ENCODE measurements around the gene ASB16. TPM values are rescaled to one million over a fixed set of nuclear protein-coding genes. Genes with fewer than 3 reads are reported as not detected.

Gene ASB16
- total RNA-seq, 1 experiment from 2014 or later: 0.37 TPM

DNA sequence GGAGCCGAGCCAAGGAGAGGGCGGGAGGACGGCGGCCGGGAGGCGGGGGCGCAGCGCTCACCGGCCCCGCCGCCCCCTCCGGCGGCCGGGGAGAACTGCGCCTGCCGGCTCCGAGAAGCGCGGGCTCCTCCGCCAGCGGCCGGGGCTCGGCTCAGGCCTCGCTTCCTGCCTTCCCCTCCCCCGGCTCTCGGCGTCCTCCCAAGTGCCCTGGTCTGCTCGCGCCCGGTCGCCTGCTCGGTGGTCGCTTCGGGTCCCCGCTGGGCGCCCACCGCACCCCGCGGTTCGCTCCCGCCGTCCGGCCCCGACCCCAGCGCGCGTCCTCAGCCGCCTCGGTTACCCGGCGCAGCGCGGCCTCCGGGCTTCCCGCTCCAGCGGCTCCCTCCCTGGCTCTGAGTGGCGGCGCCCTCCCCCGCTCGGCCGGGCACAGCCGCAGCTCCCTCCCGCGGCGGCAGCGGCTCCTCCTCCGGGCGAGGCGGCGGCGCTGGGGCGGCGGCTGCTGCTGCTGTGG, 48.7 kb downstream of the ASB16 start:
- ChIA-PET RAD21 (ENCODE audit: low non-redundant PET in 1 of 2, low total read pairs in 2 of 2, uncharacterized antibody in 2 of 2, unreplicated experiment in 2 of 2) (no interaction called here), CTCF (interaction anchor here (0.8 to 2.0 kb wide), 3 partner anchors 13 to 106 kb away, joined by 3 to 5 read pairs (median 3); partner anchors contain the start of gene SLC25A39), POLR2A (interaction anchor here (0.6 to 1.0 kb wide), 3 partner anchors 81 to 734 kb away, joined by 3 to 6 read pairs (median 3); no protein-coding TSS in a partner anchor)
- peaks cover 37% of the 10 kb centered on the region for H3K79me2 ChIP-seq (ENCODE audit: insufficient read depth, low read length)
- H2AFZ ChIP-seq (ENCODE audit: low read depth, low read length, poor library complexity, severe bottlenecking): no peak overlapping the region
- H3K9me3 ChIP-seq (ENCODE audit: control insufficient read depth in 1 of 2, insufficient read depth in 1 of 2, low read depth in 1 of 2, low read length in 2 of 2): no peaks in the 10 kb centered on the region
- H3K4me1 ChIP-seq (ENCODE audit: control insufficient read depth in 1 of 2, insufficient read depth in 2 of 2, low read length in 2 of 2): peaks cover 28 to 44% of the 10 kb centered on the region in 2 experiments
- H3K36me3 ChIP-seq (ENCODE audit: control insufficient read depth in 1 of 2, insufficient read depth in 2 of 2, low read length in 2 of 2): peaks cover 21 to 30% of the 10 kb centered on the region in 2 experiments; a peak in 3 of 4 replicates
- no peaks in the 10 kb centered on the region for H4K20me1 ChIP-seq (ENCODE audit: insufficient read depth)
- no peaks in the 10 kb centered on the region for H3K9me2 ChIP-seq (ENCODE audit: insufficient read depth)
- H3K27ac ChIP-seq (ENCODE audit: low read depth, low read length): peak overlapping the region; percentile 100
- H3K9ac ChIP-seq (ENCODE audit: low read length): peak overlapping the region; percentile 84
- no TSS peak for BruUV-seq (replicated peaks)
- peak overlapping the region; percentile 71 to 73 for H3K4me3 ChIP-seq (replicated peaks in 1 of 2; ENCODE audit: low read depth in 1 of 2, low read length in 2 of 2)
- no peak for DNase-seq (ENCODE audit: low read depth, low spot score)
- peak; percentile 45 for ATAC-seq
- intact Hi-C loops (cut with micrococcal nuclease): loop anchor here (2.0 to 10.0 kb wide), 2 partner anchors 108 to 306 kb away; no protein-coding TSS in a partner anchor
- peak overlapping the region; percentile 90 for H3K4me2 ChIP-seq (ENCODE audit: low read length)
- no peaks in the 10 kb centered on the region for H3K27me3 ChIP-seq (ENCODE audit: insufficient read depth, low read length)
- TF ChIP-seq ZFX (IDR thresholded peaks at IDR 0.05) (peak; percentile 85), SIN3A (IDR thresholded peaks at IDR 0.05; ENCODE audit: low read depth) (peak; percentile 25; the same call in 1 of the 2 replicates), POLR2A (IDR thresholded peaks at IDR 0.05; ENCODE audit: borderline replicate concordance, extremely low read depth, insufficient read depth, insufficient read length) (peak; percentile 38)
- TF ChIP-seq, protein P1, sequence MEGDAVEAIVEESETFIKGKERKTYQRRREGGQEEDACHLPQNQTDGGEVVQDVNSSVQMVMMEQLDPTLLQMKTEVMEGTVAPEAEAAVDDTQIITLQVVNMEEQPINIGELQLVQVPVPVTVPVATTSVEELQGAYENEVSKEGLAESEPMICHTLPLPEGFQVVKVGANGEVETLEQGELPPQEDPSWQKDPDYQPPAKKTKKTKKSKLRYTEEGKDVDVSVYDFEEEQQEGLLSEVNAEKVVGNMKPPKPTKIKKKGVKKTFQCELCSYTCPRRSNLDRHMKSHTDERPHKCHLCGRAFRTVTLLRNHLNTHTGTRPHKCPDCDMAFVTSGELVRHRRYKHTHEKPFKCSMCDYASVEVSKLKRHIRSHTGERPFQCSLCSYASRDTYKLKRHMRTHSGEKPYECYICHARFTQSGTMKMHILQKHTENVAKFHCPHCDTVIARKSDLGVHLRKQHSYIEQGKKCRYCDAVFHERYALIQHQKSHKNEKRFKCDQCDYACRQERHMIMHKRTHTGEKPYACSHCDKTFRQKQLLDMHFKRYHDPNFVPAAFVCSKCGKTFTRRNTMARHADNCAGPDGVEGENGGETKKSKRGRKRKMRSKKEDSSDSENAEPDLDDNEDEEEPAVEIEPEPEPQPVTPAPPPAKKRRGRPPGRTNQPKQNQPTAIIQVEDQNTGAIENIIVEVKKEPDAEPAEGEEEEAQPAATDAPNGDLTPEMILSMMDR (IDR thresholded peaks at IDR 0.05 in 2 of 3, conservative IDR thresholded peaks at IDR 0.05 in 1 of 3; ENCODE audit: borderline replicate concordance in 1 of 3, insufficient read depth in 1 of 3, low read depth in 2 of 3, low read length in 2 of 3): peak in 1 of 3 experiments; percentile 12; a peak in 1 of 6 replicates
- TF ChIP-seq, protein P2, sequence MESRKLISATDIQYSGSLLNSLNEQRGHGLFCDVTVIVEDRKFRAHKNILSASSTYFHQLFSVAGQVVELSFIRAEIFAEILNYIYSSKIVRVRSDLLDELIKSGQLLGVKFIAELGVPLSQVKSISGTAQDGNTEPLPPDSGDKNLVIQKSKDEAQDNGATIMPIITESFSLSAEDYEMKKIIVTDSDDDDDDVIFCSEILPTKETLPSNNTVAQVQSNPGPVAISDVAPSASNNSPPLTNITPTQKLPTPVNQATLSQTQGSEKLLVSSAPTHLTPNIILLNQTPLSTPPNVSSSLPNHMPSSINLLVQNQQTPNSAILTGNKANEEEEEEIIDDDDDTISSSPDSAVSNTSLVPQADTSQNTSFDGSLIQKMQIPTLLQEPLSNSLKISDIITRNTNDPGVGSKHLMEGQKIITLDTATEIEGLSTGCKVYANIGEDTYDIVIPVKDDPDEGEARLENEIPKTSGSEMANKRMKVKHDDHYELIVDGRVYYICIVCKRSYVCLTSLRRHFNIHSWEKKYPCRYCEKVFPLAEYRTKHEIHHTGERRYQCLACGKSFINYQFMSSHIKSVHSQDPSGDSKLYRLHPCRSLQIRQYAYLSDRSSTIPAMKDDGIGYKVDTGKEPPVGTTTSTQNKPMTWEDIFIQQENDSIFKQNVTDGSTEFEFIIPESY (IDR thresholded peaks at IDR 0.05; ENCODE audit: extremely low read depth, insufficient replicate concordance, low read length): no peak

Data from HCT116 (cell line).